Fibroblast of mammary gland (primary cell): ENCODE measurements around the gene PM20D1.
"Not testable (repeated sequence)": the region's sequence is repeated elsewhere in the genome, so short reads cannot be mapped to it uniquely, and the experiment has no call there.

Source experiments
- DNase-seq: peaks from one replicate; pipeline ENCODE4 v3.0.0-alpha.2; 2010; ENCODE audit warnings: low read depth
- H3K4me3 ChIP-seq: 2 replicates; pipeline ENCODE4 v1.5.1; 2011; ENCODE audit warnings: low read depth, mild to moderate bottlenecking, low read length, moderate library complexity; ENCODE audit not compliant: control insufficient read depth
- CTCF ChIP-seq: conservative IDR thresholded peaks from 2 replicates; pipeline ENCODE4 v1.5.1; 2011; ENCODE audit warnings: low read depth, low read length, inconsistent platforms; ENCODE audit not compliant: control insufficient read depth, insufficient read depth

Gene PM20D1, protein sequence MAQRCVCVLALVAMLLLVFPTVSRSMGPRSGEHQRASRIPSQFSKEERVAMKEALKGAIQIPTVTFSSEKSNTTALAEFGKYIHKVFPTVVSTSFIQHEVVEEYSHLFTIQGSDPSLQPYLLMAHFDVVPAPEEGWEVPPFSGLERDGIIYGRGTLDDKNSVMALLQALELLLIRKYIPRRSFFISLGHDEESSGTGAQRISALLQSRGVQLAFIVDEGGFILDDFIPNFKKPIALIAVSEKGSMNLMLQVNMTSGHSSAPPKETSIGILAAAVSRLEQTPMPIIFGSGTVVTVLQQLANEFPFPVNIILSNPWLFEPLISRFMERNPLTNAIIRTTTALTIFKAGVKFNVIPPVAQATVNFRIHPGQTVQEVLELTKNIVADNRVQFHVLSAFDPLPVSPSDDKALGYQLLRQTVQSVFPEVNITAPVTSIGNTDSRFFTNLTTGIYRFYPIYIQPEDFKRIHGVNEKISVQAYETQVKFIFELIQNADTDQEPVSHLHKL

DNA sequence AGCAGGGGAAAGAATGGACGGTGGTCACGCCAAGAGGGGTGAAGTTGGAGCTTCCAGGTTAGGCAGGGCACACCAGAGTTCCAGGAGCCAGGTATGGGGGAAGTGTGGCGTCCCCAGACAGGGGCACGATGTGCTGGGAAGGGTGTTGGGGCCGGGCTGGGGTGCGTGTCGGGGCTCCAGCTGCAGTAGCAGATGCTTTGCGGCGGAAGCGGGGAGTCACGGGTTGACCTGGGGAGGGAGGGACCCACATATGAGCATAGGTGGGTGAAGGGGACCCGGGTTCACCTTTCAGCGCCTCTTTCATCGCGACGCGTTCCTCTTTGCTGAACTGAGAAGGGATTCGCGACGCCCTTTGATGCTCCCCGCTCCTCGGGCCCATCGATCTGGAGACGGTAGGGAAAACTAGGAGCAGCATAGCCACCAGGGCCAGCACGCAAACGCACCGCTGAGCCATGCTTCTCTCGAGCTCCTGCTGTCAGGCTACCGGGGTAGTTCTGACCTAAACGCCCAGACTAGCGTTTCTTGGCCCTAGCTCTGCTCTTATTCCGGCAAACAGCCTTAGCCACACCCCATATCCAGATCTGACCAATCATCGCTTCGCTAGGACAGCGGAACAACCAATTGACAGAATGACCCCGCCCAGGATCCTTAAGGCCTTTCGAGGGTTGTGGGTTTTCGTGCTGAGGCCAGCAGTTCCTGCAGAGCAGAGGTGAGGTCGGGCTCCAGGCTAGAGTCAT is at the start of gene PM20D1:
Gene PM20D1, minus strand, starts transcription at position 514 of the 737 bp plus-strand sequence. Its CDS starts 60 bp downstream, at position 454.
- no peak for TF ChIP-seq CTCF
- peak; percentile 92 for DNase-seq
- peak within 1 kb of the TSS; percentile 53 for H3K4me3 ChIP-seq

DNA sequence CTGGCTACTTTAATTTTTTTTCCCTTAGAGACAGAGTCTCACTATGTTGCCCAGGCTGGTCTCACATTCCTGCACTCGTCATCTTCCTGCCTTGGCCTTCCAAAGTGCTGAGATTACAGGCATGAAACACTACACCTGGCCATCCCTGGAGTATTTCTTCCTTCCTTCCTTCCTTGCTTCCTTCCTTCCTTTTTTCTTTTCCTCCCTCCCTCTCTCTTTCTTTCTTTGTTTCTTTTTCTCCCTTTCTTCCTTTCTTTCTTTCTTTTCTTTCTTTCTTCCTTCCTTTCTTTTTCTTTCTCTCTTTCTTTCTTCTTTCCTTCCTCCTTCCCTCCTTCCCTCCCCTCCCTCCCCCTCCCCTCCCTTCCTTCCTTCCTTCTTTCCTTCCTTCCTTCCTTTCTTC is 46.4 kb upstream of the PM20D1 start:
- no peak for DNase-seq
- no peak for TF ChIP-seq CTCF
- no peak overlapping the region for H3K4me3 ChIP-seq

GRCh38 chr1:205894119-205894518 is 44.2 kb upstream of the PM20D1 start:
- H3K4me3 ChIP-seq, DNase-seq: not testable (repeated sequence)

GRCh38 chr1:205892175-205892574 is 42.2 kb upstream of the PM20D1 start:
- DNase-seq, H3K4me3 ChIP-seq: not testable (repeated sequence)

GRCh38 chr1:205891481-205891880 is 41.5 kb upstream of the PM20D1 start:
- not testable (repeated sequence) for DNase-seq, H3K4me3 ChIP-seq

DNA sequence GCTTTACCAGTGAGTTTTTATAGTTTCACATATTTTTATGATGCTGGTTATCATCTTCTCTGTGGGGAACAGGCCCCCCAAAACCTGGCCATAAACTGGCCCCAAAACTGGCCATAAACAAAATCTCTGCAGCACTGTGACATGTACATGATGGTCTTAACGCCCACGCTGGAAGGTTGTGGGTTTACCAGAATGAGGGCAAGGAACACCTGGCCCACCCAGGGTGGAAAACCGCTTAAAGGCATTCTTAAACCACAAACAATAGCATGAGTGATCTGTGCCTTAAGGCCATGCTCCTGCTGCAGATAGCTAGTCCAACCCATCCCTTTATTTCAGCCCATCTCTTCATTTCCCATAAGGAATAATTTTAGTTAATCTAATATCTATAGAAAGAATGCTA is 40.7 kb upstream of the PM20D1 start:
- DNase-seq, H3K4me3 ChIP-seq: not testable (repeated sequence)

DNA sequence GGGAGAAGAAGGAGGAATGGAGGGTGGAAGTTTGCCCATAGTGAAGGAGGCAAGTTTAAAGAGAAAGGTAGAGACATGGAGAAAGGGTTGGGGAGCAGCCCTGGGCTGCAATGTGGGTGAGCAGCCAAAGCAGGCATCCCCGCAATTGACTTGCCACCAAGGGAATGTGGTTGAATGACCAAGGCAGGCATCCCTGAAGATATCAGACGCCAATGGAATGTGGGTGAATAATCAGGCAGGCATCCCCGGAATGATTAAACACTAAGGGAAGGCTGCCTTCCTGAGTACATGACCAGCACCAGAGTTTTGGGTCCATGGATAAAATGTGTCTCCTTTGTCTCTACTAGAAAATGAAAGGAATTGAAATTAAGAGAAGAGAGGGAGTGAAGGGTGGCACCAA is 39.8 kb upstream of the PM20D1 start:
- peak; percentile 42 for DNase-seq
- H3K4me3 ChIP-seq = not testable (repeated sequence)

GRCh38 chr1:205889006-205889405 is 39.1 kb upstream of the PM20D1 start:
- not testable (repeated sequence) for DNase-seq, H3K4me3 ChIP-seq

- H3K4me3 ChIP-seq = no peak overlapping the region
- DNase-seq = no peak
- no peak for TF ChIP-seq CTCF
Observed at GRCh38 chr1:205883792-205884191, 33.9 kb upstream of the PM20D1 start.

DNA sequence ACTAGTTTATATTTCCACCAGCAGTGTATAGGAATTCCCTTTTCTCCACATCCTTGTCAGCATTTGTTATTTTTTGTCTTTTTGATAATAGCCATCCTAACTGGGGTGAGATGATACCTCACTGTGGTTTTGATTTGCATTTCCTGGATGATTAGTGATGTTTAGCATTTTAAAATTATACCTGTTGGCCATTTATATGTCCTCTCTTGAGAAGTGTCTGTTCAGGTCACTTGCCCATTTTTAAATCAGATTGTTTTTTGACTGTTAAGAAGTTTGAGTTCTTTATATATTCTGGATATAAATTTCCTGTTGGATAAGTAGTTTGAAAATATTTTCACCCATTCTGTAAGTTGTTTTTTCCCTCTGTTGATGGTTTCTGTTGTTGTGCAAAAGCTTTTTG is 31.0 kb upstream of the PM20D1 start:
- TF ChIP-seq CTCF = no peak
- no peak for DNase-seq

More for the DNA sequence above, 31.0 kb upstream of the PM20D1 start:
- no peak overlapping the region for H3K4me3 ChIP-seq
